PC-3 (cell line): Measurements from ENCODE around the gene CAPZB. TPM values are rescaled to one million over a fixed set of nuclear protein-coding genes. Genes with fewer than 3 reads are reported as not detected.

Experiments
- ATAC-seq: fragments of 200-7000 bp; cut with Tn5 transposase; 2 replicates; pipeline ENCODE4 v1.9.1; 2020; ENCODE audit warnings: mild to moderate bottlenecking, moderate library complexity
- BruUV-seq: library from RNA; stranded (reverse); fragments of 400-500 nt; replicated peaks from 2 replicates; lab custom pipeline; 2021; lab: Mats Ljungman, UMichigan
- CTCF ChIA-PET: fragments of 300-600 bp; sonication (Branson Sonifier 250); formaldehyde crosslinking; loops from one replicate; lab custom pipeline; 2022; ENCODE audit warnings: antibody characterized with exemption; lab: Charles Lee
- POLR2A ChIA-PET: fragments of 300-600 bp; sonication (Branson Sonifier 250); formaldehyde crosslinking; loops from one replicate; lab custom pipeline; 2022; ENCODE audit warnings: antibody characterized with exemption; ENCODE audit not compliant: unreplicated experiment; lab: Charles Lee
- DNase-seq: peaks from one replicate; pipeline ENCODE4 v3.0.0-alpha.2; 2015
- H2AFZ ChIP-seq: fragments of 300-600 bp; sonication (generic); 2 replicates; pipeline ENCODE4 v1.6.0; 2016; ENCODE audit warnings: antibody characterized with exemption, low read length
- H3F3A ChIP-seq: fragments of 300-600 bp; sonication (generic); one replicate; pipeline ENCODE4 v1.6.0; 2017; ENCODE audit warnings: antibody characterized with exemption, low read length, control low read depth, mild to moderate bottlenecking; ENCODE audit not compliant: unreplicated experiment
- H3K27ac ChIP-seq: fragments of 300-600 bp; sonication (generic); 2 replicates; pipeline ENCODE4 v1.5.1; 2016; ENCODE audit warnings: mild to moderate bottlenecking, low read length
- H3K27me3 ChIP-seq: fragments of 300-600 bp; sonication (generic); 2 replicates; pipeline ENCODE4 v1.6.1; 2016; ENCODE audit warnings: low read length, mixed read lengths
- H3K36me3 ChIP-seq: fragments of 300-600 bp; sonication (generic); 2 replicates; pipeline ENCODE4 v1.6.1; 2016; ENCODE audit warnings: low read depth, mixed run types, low read length, mixed read lengths
- H3K4me1 ChIP-seq: fragments of 300-600 bp; sonication (generic); 2 replicates; pipeline ENCODE4 v1.5.1; 2016; ENCODE audit warnings: low read length; ENCODE audit not compliant: insufficient read depth
- H3K4me2 ChIP-seq: fragments of 300-600 bp; sonication (generic); 2 replicates; pipeline ENCODE4 v1.6.0; 2016; ENCODE audit warnings: low read length
- H3K4me3 ChIP-seq: fragments of 300-600 bp; sonication (generic); 2 replicates; pipeline ENCODE4 v1.5.1; 2016; ENCODE audit warnings: mild to moderate bottlenecking, low read length, mixed read lengths
- H3K79me2 ChIP-seq: fragments of 300-600 bp; sonication (generic); 2 replicates; pipeline ENCODE4 v1.6.1; 2017; ENCODE audit warnings: low read length, mixed read lengths
- H3K9ac ChIP-seq: fragments of 300-600 bp; sonication (generic); 2 replicates; pipeline ENCODE4 v1.6.0; 2016; ENCODE audit warnings: mild to moderate bottlenecking, low read length
- H3K9me2 ChIP-seq: fragments of 300-600 bp; sonication (generic); replicated peaks from 2 replicates; pipeline ENCODE4 v1.6.1; 2016; ENCODE audit warnings: mixed run types, low read length, mixed read lengths
- H3K9me3 ChIP-seq: fragments of 300-600 bp; sonication (generic); 2 replicates; pipeline ENCODE4 v1.6.1; 2016; ENCODE audit warnings: low read length, mixed read lengths
- H4K20me1 ChIP-seq: fragments of 300-600 bp; sonication (generic); 2 replicates; pipeline ENCODE4 v1.6.1; 2016; ENCODE audit warnings: low read length, mixed read lengths
- EZH2 ChIP-seq: fragments of 300-600 bp; sonication (generic); IDR thresholded peaks from one replicate; pipeline ENCODE4 v1.6.1; 2017; ENCODE audit warnings: antibody characterized with exemption, mild to moderate bottlenecking, low read length; ENCODE audit not compliant: unreplicated experiment
- EZH2phosphoT487 ChIP-seq: fragments of 300-600 bp; sonication (generic); IDR thresholded peaks from 2 replicates; pipeline ENCODE4 v1.6.1; 2018; ENCODE audit warnings: mild to moderate bottlenecking, antibody characterized with exemption, low read length, borderline replicate concordance
- intact Hi-C: fragments of 100-400 bp; cut with micrococcal nuclease; formaldehyde crosslinking; loops from 2 replicates; pipeline ENCODE4 v1.9.0; 2023
- total RNA-seq: library from RNA; depleted of rRNA; stranded (reverse); fragments of >200 nt; gene quantifications from 2 replicates; pipeline ENCODE4 v1.2.3, GENCODE V29; 2014
- TF ChIP-seq, protein P1 (sequence below): fragments of 300-600 bp; sonication (generic); conservative IDR thresholded peaks from 2 replicates; pipeline ENCODE4 v1.5.1; 2017; ENCODE audit warnings: antibody characterized with exemption, low read depth, mild to moderate bottlenecking, low read length

Gene CAPZB
- total RNA-seq, 1 experiment from 2014 or later, result 86.7 TPM

DNA sequence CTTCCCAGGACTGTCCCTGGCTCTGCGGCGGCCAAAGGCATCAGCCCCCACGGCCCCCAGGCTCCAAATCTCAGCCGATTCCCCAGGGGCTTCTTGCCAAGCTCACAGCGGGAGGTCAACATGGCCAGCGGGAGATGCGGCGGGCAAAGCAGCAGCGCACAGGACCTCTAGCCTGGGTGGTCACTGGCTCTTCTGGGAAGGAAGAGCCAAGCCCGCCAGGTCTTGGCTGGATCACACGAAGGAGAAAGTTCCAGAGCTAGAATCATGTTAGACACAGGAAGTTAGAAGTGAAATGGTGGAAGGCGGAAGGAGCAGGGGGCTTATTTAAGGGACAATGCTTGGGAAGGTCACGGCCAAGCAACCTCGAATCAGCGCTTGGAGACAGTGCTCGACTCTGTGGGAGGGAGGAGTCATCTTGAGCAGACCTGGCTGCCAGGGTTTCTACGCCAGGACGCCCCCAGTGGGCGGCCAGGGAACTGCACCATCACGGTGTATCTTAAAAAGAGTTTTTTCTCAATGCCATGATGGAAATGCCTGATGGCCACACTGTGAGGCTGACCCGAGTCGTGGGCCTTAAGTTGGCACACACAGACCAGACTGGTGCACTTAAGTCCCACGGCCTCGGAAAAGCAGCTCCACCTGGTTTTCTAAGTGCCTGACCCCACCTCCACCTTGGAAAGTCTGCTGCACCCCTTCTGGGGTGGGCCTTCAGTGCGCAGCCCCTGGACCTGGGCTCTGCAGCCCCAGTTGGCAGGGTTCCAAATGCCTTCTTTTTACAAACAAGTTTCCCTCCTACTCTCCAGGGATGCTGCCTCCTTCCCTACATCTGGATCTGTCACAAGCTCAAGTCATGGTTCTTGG is 143.9 kb downstream of the CAPZB start:
- no peaks in the 10 kb centered on the region for H4K20me1 ChIP-seq
- no peaks in the 10 kb centered on the region for H3K27me3 ChIP-seq

DNA sequence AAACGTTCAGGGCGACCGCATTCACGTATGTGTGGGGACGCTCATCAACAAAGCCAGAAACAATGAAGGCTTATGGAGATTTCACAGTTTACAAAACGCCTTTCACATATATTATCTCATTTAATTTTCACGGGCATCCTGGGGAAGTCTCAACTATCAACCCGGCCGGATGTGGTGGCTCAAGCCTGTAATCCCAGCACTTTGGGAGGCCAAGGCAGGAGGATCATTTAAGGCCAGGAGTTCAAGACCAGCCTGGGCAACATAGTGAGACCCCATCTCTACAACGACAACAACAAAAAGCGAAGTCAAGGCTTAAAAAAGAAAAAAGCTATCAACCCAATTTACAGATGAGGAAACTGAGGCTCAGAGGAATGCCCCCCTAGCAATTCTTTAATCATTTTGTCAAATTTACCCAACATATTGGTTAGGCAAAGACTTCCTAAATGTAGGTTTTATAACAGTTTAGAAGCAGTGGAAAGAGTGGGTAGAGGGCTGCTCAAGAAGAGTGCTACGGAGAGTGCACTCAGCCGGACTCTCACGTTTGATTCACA is 144.9 kb downstream of the CAPZB start:
- H3K4me2 ChIP-seq, result no peak overlapping the region
- BruUV-seq, result no TSS peak
- no peak overlapping the region for H3K9ac ChIP-seq
- H3K36me3 ChIP-seq, result peaks cover 6% of the 10 kb centered on the region; the same call in 1 of the 2 replicates
- H3K27me3 ChIP-seq, result no peaks in the 10 kb centered on the region
- CTCF ChIA-PET, result no interaction called here
- H4K20me1 ChIP-seq, result no peaks in the 10 kb centered on the region
- POLR2A ChIA-PET, result no interaction called here
- no peak for TF ChIP-seq EZH2
- TF ChIP-seq EZH2phosphoT487, result no peak
- peaks cover 26% of the 10 kb centered on the region for H3K4me1 ChIP-seq
- no peak for DNase-seq
- no peak overlapping the region for H3K27ac ChIP-seq
- no peaks in the 10 kb centered on the region for H3K9me2 ChIP-seq
- H3K79me2 ChIP-seq, result no peaks in the 10 kb centered on the region
- ATAC-seq, result no peak
- no peak overlapping the region for H3K4me3 ChIP-seq
- H3F3A ChIP-seq, result no peaks in the 10 kb centered on the region
- intact Hi-C loops, result loop anchor here (5.0 kb wide), 1 partner anchor 312 kb away; no protein-coding TSS in a partner anchor
- H2AFZ ChIP-seq, result no peak overlapping the region
- no peaks in the 10 kb centered on the region for H3K9me3 ChIP-seq

More for the DNA sequence above, 143.9 kb downstream of the CAPZB start:
- Histone ChIP-seq H3F3A (no peaks in the 10 kb centered on the region), H3K9me3 (no peaks in the 10 kb centered on the region), H3K4me2 (no peak overlapping the region), H3K4me1 (peaks cover 20% of the 10 kb centered on the region), H3K27ac (no peak overlapping the region), H3K36me3 (peaks cover 6% of the 10 kb centered on the region; the same call in 1 of the 2 replicates), H3K79me2 (no peaks in the 10 kb centered on the region), H2AFZ (no peak overlapping the region), H3K4me3 (no peak overlapping the region), H3K9me2 (no peaks in the 10 kb centered on the region), H3K9ac (no peak overlapping the region)
- ChIA-PET CTCF (interaction anchor here (0.7 kb wide), 1 partner anchor 24 kb away, joined by 3 read pairs; no protein-coding TSS in a partner anchor), POLR2A (no interaction called here)
- DNase-seq (peak; percentile 83), ATAC-seq (peak; percentile 25)
- BruUV-seq, result no TSS peak
- TF ChIP-seq, protein P1, sequence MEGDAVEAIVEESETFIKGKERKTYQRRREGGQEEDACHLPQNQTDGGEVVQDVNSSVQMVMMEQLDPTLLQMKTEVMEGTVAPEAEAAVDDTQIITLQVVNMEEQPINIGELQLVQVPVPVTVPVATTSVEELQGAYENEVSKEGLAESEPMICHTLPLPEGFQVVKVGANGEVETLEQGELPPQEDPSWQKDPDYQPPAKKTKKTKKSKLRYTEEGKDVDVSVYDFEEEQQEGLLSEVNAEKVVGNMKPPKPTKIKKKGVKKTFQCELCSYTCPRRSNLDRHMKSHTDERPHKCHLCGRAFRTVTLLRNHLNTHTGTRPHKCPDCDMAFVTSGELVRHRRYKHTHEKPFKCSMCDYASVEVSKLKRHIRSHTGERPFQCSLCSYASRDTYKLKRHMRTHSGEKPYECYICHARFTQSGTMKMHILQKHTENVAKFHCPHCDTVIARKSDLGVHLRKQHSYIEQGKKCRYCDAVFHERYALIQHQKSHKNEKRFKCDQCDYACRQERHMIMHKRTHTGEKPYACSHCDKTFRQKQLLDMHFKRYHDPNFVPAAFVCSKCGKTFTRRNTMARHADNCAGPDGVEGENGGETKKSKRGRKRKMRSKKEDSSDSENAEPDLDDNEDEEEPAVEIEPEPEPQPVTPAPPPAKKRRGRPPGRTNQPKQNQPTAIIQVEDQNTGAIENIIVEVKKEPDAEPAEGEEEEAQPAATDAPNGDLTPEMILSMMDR, result peak; percentile 81
- no peak for TF ChIP-seq EZH2phosphoT487
- intact Hi-C loops, result loop anchor here (5.0 kb wide), 1 partner anchor 311 kb away; no protein-coding TSS in a partner anchor

DNA sequence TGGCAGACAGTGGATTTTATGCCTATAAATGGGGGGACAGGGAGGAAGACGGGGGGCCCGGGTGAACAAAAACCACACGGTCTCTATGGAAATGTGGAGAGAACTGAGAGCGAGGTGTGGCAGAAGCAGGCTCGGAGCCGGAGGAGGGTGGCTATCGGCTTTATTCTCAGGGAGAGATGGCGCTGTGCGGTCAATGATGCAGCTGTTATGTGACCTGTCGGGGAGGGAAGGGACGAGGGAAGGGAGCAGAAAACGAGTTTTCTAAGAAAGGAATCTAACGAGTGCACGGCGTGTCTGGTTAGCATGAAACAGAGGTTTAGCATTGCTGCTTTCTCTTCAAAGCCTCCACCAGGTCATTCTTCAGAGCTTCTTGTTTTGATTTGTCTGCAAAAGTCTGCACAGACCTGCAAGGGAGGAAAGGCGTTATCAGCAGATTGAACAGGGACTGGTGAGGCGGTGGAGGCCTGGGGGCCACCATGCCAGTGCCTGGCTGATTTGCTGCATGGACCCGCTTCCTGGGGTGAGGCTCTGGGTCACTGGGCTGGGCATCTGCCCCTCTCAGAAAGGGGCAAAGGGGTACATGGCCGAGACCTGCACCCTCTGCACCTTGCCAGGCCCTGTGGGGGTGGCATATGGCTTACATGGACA is 146.0 kb downstream of the CAPZB start:
- no peak for ATAC-seq
- H3K9me3 ChIP-seq, result no peaks in the 10 kb centered on the region
- H3K4me3 ChIP-seq, result no peak overlapping the region
- H3K4me2 ChIP-seq, result no peak overlapping the region
- intact Hi-C loops, result no loop called here
- ChIA-PET POLR2A (no interaction called here), CTCF (interaction anchor here (0.6 kb wide), 1 partner anchor 27 kb away, joined by 3 read pairs; the partner anchor contains the start of gene SLC66A1)
- no peak overlapping the region for H3K27ac ChIP-seq
- H3K9me2 ChIP-seq, result no peaks in the 10 kb centered on the region
- H3K4me1 ChIP-seq, result peaks cover 26% of the 10 kb centered on the region
- no peak overlapping the region for H2AFZ ChIP-seq
- no peak for DNase-seq
- TSS peak; percentile 50 for BruUV-seq
- no peaks in the 10 kb centered on the region for H4K20me1 ChIP-seq
- H3F3A ChIP-seq, result no peaks in the 10 kb centered on the region
- H3K36me3 ChIP-seq, result peaks cover 6% of the 10 kb centered on the region; the same call in 1 of the 2 replicates
- TF ChIP-seq EZH2phosphoT487, result no peak
- TF ChIP-seq, protein P1, result no peak
- TF ChIP-seq EZH2, result no peak
- H3K79me2 ChIP-seq, result no peaks in the 10 kb centered on the region
- no peak overlapping the region for H3K9ac ChIP-seq
- no peaks in the 10 kb centered on the region for H3K27me3 ChIP-seq
